ENCODE measurements around the gene C19orf44.

C19orf44 gene

GRCh38 chr19:16463341-16463990 lies 32.7 kb upstream of the C19orf44 start:
- no peak for TF ChIP-seq CTCF (IDR thresholded peaks at IDR 0.05)

DNA sequence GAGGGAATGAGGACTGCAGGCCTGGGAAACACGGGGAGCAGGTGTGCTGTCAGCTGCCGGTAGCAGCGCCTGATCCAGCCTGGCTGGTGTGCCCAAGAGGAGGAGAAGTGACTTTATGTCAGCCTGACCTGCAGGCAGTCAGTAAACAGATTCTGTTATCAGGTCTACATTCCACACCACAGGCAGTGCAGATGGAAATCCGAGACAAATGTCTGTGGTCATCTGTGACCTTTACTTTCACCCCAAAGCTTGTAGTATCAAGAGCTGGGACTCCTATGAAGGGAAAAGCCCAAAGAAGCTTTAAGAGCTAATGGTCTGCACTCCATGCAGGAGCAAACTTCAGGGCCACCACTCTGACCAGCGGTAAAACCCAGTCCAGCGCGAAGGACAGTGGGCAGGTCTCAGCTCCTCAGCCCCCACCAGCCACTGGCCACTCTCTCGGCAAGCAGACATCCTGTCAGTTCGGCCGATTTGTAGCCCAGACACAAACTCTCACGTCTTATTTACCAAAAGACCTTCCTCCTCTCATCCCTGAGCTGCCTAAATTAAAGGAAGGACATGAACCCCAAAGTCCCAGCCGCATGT lies 32.1 kb upstream of the C19orf44 start:
- no peak for TF ChIP-seq CTCF (IDR thresholded peaks at IDR 0.05)

DNA sequence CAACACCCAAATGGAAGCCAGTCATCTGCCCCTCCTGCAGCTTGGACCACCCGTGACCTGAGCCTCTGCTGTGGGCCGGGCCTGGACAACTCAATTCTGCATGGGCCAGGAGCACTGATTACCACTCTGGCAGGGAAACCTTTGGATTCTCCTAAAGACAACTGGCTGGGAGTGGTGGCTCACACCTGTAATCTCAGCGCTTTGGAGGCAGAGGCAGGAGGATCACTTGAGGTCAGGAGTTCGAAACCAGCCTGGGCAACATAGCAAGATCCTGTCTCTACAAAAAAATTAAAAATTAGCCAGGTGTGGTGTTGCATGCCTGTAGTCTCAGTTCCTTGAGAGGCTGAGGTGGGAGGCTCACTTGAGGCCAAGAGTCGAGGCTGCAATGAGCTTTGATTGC lies 31.0 kb upstream of the C19orf44 start:
- no peak for TF ChIP-seq CTCF (IDR thresholded peaks at IDR 0.05)

DNA sequence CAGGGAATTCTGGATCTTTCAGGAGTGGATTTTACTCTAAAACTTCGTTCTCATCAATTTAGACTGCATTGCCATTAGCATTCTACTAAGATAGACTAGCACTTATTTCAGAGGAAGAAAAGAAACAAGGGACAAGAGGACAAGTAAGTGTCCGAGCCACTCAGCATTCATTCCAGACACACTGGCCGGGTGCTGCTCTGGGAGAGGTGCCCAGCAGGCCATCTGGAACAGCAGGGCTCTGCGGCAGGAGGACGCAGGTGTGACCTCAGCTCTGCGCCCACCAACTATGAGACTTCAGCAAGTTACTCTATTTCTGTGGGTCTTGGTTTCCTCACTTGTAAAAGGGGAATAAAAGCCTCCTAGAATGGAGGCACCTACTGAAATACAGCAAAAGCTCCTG lies 28.6 kb upstream of the C19orf44 start:
- no peak for TF ChIP-seq CTCF (IDR thresholded peaks at IDR 0.05)

DNA sequence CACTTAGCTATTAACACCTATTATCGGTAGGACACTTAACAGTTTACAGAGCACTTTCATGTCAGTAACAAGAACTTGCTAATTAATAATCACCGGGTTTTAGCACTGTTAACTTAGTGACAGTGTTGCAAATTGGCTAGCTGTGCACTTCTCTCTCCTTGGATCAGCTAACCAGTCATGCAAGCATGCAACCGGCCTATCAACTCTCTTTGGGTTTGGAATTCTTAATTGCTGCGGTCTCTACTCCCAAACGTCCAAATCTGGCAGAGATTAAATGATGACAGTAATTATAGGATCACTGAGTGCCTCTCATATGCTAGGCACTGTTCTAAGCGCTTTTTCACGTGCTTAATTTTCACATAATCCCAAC lies 25.7 kb upstream of the C19orf44 start:
- TF ChIP-seq CTCF (IDR thresholded peaks at IDR 0.05): no peak

GRCh38 chr19:16470911-16471811 lies 25.0 kb upstream of the C19orf44 start:
- TF ChIP-seq CTCF (IDR thresholded peaks at IDR 0.05): no peak

- TF ChIP-seq CTCF (IDR thresholded peaks at IDR 0.05): no peak
Observed at GRCh38 chr19:16472992-16473391, 23.2 kb upstream of the C19orf44 start.

Data from LNCAP (cell line).